GM04503 (cell line): ENCODE measurements around the gene OGDH.

Experiments used
- DNase-seq: peaks from one replicate; pipeline ENCODE4 v3.0.0-alpha.2; 2012; ENCODE audit warnings: low read depth

The OGDH gene

GRCh38 chr7:44638611-44639557 is 32.5 kb downstream of the OGDH start:
- no peak for DNase-seq

GRCh38 chr7:44639671-44640321 is 33.4 kb downstream of the OGDH start:
- DNase-seq = peak; percentile 39

DNA sequence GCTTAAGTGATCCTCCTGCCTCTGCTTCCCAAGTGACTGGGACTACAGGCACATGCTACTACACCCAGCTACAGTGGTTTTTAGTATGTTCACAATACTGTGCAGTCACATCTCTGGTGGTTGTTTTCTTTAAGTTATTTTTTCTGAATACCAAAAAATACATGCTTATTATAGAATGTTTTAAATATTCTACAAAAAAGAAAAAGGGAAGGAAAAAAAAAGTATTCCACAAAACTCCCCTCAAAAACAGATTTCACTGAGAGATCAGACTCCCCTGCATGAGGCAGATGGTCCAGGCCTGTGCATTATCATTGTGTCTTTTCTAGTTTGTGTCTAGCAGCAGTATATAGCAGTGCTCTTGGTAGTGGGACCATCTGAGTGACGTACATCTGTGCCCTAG is 36.8 kb downstream of the OGDH start:
- no peak for DNase-seq

GRCh38 chr7:44645254-44645653 is 38.8 kb downstream of the OGDH start:
- no peak for DNase-seq

- no peak for DNase-seq
Observed at GRCh38 chr7:44645696-44646095, 39.3 kb downstream of the OGDH start.

GRCh38 chr7:44646176-44646920 is 39.9 kb downstream of the OGDH start:
- DNase-seq = no peak

DNA sequence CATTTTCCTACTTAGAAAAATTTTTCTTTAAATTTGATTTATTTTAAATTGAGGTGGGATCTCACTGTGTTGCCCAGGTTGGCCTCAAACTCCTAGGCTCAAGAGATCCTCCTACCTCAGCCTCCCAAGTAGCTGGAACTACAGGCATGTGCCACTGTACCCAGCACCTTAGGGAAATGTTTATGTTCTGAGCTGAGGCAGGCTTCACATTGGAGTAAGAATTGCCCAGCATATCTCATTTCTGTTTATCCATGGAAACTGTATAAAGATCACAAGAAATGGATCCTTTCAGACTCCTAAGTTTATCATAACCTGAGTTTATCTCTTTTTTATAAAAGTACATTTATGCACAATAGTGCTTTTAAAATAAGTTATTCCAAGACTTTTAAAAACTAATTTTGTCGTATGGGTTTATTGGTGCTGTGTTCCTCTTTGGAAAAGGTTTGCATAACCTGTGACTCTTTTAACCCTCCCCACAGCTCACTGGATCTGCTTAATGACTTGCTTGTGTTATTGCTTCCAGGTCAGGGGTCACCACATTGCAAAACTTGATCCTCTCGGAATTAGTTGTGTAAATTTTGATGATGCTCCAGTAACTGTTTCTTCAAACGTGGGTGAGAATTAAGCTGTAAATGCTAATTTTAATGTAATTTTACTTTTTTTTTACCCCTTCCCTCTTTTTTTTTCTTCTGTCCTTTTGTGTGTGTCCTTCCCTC is 40.7 kb downstream of the OGDH start:
- DNase-seq = no peak

- no peak for DNase-seq
Observed at GRCh38 chr7:44647981-44648714, 41.7 kb downstream of the OGDH start.

- DNase-seq = no peak
Observed at GRCh38 chr7:44650242-44650641, 43.8 kb downstream of the OGDH start.

- DNase-seq = no peak
Observed at GRCh38 chr7:44650772-44651171, 44.3 kb downstream of the OGDH start.

- DNase-seq = no peak
Observed at GRCh38 chr7:44652535-44652934, 46.1 kb downstream of the OGDH start.

GRCh38 chr7:44654255-44654796 is 47.9 kb downstream of the OGDH start:
- DNase-seq = no peak

GRCh38 chr7:44655341-44655740 is 48.9 kb downstream of the OGDH start:
- DNase-seq = no peak

- no peak for DNase-seq
Observed at GRCh38 chr7:44658979-44659378, 52.6 kb downstream of the OGDH start.

DNA sequence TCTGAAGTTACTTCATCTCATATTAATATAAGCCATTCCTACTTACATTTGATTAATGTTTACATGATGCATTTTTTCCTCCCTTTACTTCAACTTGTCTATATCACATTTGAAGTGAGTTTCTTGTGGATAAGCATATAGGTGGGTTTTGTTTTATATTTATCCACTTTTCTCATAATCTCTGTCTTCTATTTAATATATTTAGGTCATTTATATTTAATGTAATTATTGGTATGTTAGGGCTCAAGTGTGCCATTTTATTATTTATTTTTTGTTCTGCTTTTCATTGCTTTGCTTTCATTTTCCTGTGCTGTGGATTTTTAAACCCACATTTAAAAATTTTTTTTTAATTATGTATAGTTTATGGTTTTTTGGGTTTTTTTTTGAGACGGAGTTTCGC is 54.8 kb downstream of the OGDH start:
- DNase-seq = no peak

DNA sequence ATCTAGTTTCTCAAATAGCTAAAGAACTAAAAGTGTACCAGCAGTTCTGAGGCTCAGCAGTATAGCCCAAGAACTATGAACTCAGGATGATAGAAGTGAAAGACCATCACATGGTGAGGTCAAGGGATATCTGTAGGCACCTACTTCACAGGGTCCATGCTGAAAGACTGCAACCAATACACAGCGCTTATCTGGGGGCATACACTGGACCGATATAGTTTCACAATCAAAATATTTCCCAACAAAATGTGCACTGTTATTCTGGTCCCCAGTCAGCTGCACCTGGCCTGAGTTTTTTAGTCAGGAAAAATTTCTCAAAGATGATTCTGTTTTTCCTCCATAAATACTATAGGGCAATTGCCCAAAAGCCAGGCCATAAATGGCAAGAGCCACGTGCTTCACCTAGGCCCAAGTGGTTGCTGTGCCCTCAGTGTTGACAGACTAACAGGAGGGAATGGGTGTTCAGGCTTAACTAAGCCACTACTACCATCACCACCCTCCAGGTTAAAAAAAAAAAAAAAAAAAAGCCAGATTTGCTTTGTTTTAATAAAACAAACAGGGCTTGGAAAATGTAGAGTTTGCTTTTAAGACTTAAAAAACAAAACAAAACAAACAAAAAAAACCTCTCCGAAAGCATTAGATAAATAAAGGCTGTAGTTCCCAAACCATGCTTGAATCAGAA is 58.5 kb downstream of the OGDH start:
- DNase-seq = no peak

DNA sequence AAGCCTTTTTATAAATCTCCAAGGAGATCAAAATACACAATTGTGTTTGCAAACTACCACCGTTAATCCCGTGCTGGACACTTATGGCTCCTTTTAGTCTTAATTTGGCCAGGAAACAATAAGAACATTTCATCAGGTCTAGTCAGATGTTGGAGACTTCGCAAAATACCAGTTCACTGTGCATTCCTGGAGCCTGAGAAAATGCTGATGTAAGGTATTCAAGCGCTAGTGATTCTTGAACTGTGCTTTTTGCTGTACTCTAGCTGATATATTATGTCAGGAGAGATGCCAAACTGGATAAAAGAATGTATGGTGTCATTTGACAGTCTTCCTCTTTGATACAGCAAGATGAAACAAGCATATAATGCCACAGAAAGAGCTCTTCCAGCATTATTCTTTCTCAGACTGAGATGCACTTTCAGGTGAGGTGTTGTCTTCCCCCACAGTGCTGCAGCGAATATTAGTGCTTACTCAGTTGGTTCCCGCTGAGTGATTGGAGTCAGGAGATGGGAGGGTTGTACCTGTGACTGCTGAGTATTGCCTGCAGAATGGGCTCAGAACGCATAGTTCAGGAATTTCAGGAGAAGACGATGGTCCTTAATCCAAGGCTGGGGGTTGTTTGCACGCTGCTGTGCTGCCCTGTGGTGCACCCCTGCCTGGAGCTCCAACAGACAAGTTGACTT is 59.2 kb downstream of the OGDH start:
- peak; percentile 85 for DNase-seq

DNA sequence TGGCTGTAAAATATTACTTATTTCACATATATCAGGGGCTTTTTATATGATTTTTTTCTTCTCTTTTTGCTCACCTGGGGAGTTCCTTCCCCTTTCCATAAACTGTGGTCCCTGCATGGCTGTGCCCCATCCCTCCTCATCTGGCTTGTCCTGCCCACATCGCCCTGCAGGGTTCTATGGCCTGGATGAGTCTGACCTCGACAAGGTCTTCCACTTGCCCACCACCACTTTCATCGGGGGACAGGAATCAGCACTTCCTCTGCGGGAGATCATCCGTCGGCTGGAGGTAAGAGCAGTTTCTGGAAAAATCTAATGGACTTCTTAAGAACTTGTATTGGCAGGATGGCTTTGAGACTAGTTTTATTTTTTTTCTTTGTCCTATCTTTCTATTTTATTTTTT is 60.1 kb downstream of the OGDH start:
- no peak for DNase-seq

- no peak for DNase-seq
Observed at GRCh38 chr7:44667190-44667589, 60.8 kb downstream of the OGDH start.

DNA sequence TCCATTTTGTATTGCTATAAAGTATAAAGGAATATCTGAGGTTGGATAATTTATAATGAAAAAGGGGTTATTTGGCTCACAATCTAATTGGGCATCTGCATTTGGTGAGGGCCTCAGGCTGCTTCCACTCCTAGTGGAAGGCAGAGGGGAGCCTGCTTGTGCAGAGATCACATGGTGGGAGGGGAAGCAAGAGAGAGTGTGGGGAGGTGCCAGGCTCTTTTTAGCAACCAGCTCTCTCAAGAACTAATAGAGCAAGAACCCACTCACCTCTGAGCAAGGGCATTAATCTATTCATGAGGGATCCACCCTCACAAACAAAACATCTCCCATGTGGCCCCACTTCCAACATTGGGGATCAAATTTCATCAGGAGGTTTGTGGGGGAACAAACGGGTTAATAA is 64.6 kb downstream of the OGDH start:
- no peak for DNase-seq
